SK-N-SH treated with all-trans-retinoic acid at 6 μM for 48 hours (cell line): ENCODE measurements around the gene ZNF789.

Source experiments
- ATAC-seq: fragments of 200-7000 bp; cut with Tn5 transposase; 3 replicates; pipeline ENCODE4 v1.9.1; 2020; ENCODE audit warnings: mild to moderate bottlenecking, moderate library complexity
- ARNTL ChIP-seq: fragments of 450-650 bp; formaldehyde crosslinking; IDR thresholded peaks from 2 replicates; pipeline ENCODE4 v1.5.0; 2020; ENCODE audit warnings: low read depth, mild to moderate bottlenecking, moderate library complexity, borderline replicate concordance
- BACH2 ChIP-seq: fragments of 250-450 bp; sonication (Bioruptor Pico); IDR thresholded peaks from 2 replicates; pipeline ENCODE4 v1.9.0; 2021; ENCODE audit warnings: mild to moderate bottlenecking, borderline replicate concordance
- CSDC2 ChIP-seq: fragments of 250-450 bp; sonication (Bioruptor Pico); IDR thresholded peaks from 2 replicates; pipeline ENCODE4 v1.5.0; 2020; ENCODE audit warnings: mild to moderate bottlenecking, moderate library complexity
- ESRRG ChIP-seq: fragments of 250-450 bp; sonication (Bioruptor Pico); IDR thresholded peaks from 2 replicates; pipeline ENCODE4 v1.6.1; 2021; ENCODE audit warnings: mild to moderate bottlenecking
- GLIS3 ChIP-seq: fragments of 250-450 bp; sonication (Bioruptor Pico); IDR thresholded peaks from 2 replicates; pipeline ENCODE4 v1.5.0; 2020; ENCODE audit warnings: mild to moderate bottlenecking, moderate library complexity
- ISL1 ChIP-seq: fragments of 250-450 bp; sonication (Bioruptor Pico); IDR thresholded peaks from 2 replicates; pipeline ENCODE4 v2.1.2; 2022; ENCODE audit warnings: mild to moderate bottlenecking, moderate library complexity
- OSR1 ChIP-seq: fragments of 250-450 bp; sonication (Bioruptor Pico); IDR thresholded peaks from 2 replicates; pipeline ENCODE4 v1.8.0; 2022; ENCODE audit warnings: moderate library complexity, mild to moderate bottlenecking, inconsistent platforms
- PATZ1 ChIP-seq: fragments of 250-450 bp; sonication (Bioruptor Pico); IDR thresholded peaks from 2 replicates; pipeline ENCODE4 v1.8.0; 2020; ENCODE audit warnings: mild to moderate bottlenecking, moderate library complexity, borderline replicate concordance
- PPARA ChIP-seq: fragments of 250-450 bp; sonication (Bioruptor Pico); IDR thresholded peaks from 2 replicates; pipeline ENCODE4 v1.5.0; 2020; ENCODE audit warnings: mild to moderate bottlenecking, borderline replicate concordance
- RARB ChIP-seq: fragments of 250-450 bp; sonication (Bioruptor Pico); IDR thresholded peaks from 2 replicates; pipeline ENCODE4 v1.8.0; 2021; ENCODE audit warnings: mild to moderate bottlenecking, moderate library complexity
- SNAI2 ChIP-seq: fragments of 250-450 bp; sonication (Bioruptor Pico); IDR thresholded peaks from 2 replicates; pipeline ENCODE4 v1.5.0; 2020; ENCODE audit warnings: mild to moderate bottlenecking, moderate library complexity
- TCF4 ChIP-seq: fragments of 250-450 bp; sonication (Bioruptor Pico); IDR thresholded peaks from 2 replicates; pipeline ENCODE4 v1.8.0; 2021; ENCODE audit warnings: mild to moderate bottlenecking, moderate library complexity, borderline replicate concordance
- ZC3H10 ChIP-seq: fragments of 250-450 bp; sonication (Bioruptor Pico); IDR thresholded peaks from 2 replicates; pipeline ENCODE4 v1.5.1; 2021; ENCODE audit warnings: mild to moderate bottlenecking, moderate library complexity
- ZFP3 ChIP-seq: fragments of 250-450 bp; sonication (Bioruptor Pico); IDR thresholded peaks from 2 replicates; pipeline ENCODE4 v1.5.0; 2020; ENCODE audit warnings: mild to moderate bottlenecking, moderate library complexity
- ZNF565 ChIP-seq: fragments of 450-650 bp; formaldehyde crosslinking; conservative IDR thresholded peaks from 2 replicates; pipeline ENCODE4 v1.5.0; 2020; ENCODE audit warnings: low read depth, mild to moderate bottlenecking, moderate library complexity
- TF ChIP-seq, protein P1 (sequence below): fragments of 250-450 bp; sonication (Bioruptor Pico); IDR thresholded peaks from 2 replicates; pipeline ENCODE4 v1.8.0; 2021; ENCODE audit warnings: low read depth, mild to moderate bottlenecking, moderate library complexity, borderline replicate concordance
- TF ChIP-seq, protein P2 (sequence below): fragments of 250-450 bp; sonication (Bioruptor Pico); IDR thresholded peaks from 2 replicates; pipeline ENCODE4 v1.5.0; 2020; ENCODE audit warnings: mild to moderate bottlenecking, moderate library complexity
- TF ChIP-seq, protein P3 (sequence below): fragments of 250-450 bp; sonication (Bioruptor Pico); IDR thresholded peaks from 2 replicates; pipeline ENCODE4 v1.5.1; 2021; ENCODE audit warnings: mild to moderate bottlenecking, moderate library complexity

The ZNF789 gene

DNA sequence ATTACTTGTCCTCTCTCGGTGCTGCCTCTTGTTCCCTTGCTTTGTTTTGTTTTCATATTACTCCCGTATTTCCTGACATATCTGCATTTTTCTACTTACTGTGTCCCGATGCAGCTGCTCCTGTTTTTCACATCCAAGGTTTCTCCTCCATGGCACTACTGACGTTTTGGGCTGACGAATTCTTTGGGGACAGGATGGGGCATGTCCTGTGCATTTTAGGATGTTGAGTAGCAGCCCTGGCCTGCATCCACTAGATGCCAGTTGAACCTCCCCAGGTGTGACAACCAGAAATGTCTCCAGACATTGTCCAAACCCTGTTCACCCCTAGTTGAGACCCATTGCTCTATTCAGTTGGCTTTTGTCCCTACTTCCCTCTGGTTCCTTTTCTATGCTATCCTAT, 12.4 kb downstream of the ZNF789 start:
- no peak for ATAC-seq
- no peak for TF ChIP-seq ZC3H10 (CRISPR knock-in tag)
- TF ChIP-seq, protein P1, sequence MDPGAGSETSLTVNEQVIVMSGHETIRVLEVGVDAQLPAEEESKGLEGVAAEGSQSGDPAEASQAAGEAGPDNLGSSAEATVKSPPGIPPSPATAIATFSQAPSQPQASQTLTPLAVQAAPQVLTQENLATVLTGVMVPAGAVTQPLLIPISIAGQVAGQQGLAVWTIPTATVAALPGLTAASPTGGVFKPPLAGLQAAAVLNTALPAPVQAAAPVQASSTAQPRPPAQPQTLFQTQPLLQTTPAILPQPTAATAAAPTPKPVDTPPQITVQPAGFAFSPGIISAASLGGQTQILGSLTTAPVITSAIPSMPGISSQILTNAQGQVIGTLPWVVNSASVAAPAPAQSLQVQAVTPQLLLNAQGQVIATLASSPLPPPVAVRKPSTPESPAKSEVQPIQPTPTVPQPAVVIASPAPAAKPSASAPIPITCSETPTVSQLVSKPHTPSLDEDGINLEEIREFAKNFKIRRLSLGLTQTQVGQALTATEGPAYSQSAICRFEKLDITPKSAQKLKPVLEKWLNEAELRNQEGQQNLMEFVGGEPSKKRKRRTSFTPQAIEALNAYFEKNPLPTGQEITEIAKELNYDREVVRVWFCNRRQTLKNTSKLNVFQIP (CRISPR knock-in tag) = no peak

DNA sequence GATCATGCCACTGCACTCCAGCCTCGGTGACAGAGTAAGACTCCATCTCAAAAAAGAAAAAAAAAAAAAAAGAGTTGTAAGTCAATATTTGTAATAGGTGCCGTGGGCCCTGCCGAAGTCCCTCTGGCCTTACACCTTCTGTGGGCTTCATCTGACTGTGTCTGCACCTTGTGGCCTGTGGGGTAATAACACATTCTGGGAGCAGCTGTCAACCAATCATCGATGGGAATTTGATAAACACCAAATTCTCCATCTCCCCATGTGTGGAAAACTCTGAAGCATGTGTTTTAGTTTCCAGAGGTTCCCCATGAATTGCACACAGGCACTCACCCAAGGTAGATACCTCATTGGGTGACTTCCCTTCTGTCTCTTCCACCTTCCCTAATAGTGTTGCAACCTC, 16.5 kb downstream of the ZNF789 start:
- peak; percentile 32 for ATAC-seq

GRCh38 chr7:99490878-99491277, 18.2 kb downstream of the ZNF789 start:
- ATAC-seq = no peak; the same call in 2 of the 3 replicates
- TF ChIP-seq PPARA (CRISPR knock-in tag) (no peak), ISL1 (no peak), CSDC2 (CRISPR knock-in tag) (no peak), ARNTL (CRISPR knock-in tag) (no peak), PATZ1 (CRISPR knock-in tag) (no peak), ZNF565 (CRISPR knock-in tag) (no peak)
- TF ChIP-seq, protein P1 (CRISPR knock-in tag) = no peak
- TF ChIP-seq, protein P2, sequence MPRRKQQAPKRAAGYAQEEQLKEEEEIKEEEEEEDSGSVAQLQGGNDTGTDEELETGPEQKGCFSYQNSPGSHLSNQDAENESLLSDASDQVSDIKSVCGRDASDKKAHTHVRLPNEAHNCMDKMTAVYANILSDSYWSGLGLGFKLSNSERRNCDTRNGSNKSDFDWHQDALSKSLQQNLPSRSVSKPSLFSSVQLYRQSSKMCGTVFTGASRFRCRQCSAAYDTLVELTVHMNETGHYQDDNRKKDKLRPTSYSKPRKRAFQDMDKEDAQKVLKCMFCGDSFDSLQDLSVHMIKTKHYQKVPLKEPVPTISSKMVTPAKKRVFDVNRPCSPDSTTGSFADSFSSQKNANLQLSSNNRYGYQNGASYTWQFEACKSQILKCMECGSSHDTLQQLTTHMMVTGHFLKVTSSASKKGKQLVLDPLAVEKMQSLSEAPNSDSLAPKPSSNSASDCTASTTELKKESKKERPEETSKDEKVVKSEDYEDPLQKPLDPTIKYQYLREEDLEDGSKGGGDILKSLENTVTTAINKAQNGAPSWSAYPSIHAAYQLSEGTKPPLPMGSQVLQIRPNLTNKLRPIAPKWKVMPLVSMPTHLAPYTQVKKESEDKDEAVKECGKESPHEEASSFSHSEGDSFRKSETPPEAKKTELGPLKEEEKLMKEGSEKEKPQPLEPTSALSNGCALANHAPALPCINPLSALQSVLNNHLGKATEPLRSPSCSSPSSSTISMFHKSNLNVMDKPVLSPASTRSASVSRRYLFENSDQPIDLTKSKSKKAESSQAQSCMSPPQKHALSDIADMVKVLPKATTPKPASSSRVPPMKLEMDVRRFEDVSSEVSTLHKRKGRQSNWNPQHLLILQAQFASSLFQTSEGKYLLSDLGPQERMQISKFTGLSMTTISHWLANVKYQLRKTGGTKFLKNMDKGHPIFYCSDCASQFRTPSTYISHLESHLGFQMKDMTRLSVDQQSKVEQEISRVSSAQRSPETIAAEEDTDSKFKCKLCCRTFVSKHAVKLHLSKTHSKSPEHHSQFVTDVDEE (CRISPR knock-in tag) = no peak
- TF ChIP-seq, protein P3, sequence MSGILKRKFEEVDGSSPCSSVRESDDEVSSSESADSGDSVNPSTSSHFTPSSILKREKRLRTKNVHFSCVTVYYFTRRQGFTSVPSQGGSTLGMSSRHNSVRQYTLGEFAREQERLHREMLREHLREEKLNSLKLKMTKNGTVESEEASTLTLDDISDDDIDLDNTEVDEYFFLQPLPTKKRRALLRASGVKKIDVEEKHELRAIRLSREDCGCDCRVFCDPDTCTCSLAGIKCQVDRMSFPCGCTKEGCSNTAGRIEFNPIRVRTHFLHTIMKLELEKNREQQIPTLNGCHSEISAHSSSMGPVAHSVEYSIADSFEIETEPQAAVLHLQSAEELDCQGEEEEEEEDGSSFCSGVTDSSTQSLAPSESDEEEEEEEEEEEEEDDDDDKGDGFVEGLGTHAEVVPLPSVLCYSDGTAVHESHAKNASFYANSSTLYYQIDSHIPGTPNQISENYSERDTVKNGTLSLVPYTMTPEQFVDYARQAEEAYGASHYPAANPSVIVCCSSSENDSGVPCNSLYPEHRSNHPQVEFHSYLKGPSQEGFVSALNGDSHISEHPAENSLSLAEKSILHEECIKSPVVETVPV (CRISPR knock-in tag) = no peak

More for the DNA sequence above, 16.5 kb downstream of the ZNF789 start:
- TF ChIP-seq SNAI2 (no peak), ISL1 (no peak), ARNTL (CRISPR knock-in tag) (no peak), RARB (no peak), BACH2 (CRISPR knock-in tag) (no peak), OSR1 (CRISPR knock-in tag) (no peak), ZFP3 (CRISPR knock-in tag) (no peak), GLIS3 (CRISPR knock-in tag) (no peak), ESRRG (CRISPR knock-in tag) (no peak), ZNF565 (CRISPR knock-in tag) (no peak), TCF4 (CRISPR knock-in tag) (no peak), ZC3H10 (CRISPR knock-in tag) (no peak)
- TF ChIP-seq, protein P2 (CRISPR knock-in tag) = no peak
- TF ChIP-seq, protein P1 (CRISPR knock-in tag) = no peak
- TF ChIP-seq, protein P3 (CRISPR knock-in tag) = no peak
